Stimulated activated CD4-positive, alpha-beta T cell treated with anti-CD3 and anti-CD28 coated beads, Interleukin-15, amount 100 ng/mL, for 48 hours (primary cell): ENCODE data around the gene SSUH2.

Experiments
- DNase-seq, 2 donors: peaks; one replicate each; pipeline ENCODE4 v3.0.0-alpha.2; 2020; ENCODE audit warnings: low read depth in 2 of 2

SSUH2 gene

DNA sequence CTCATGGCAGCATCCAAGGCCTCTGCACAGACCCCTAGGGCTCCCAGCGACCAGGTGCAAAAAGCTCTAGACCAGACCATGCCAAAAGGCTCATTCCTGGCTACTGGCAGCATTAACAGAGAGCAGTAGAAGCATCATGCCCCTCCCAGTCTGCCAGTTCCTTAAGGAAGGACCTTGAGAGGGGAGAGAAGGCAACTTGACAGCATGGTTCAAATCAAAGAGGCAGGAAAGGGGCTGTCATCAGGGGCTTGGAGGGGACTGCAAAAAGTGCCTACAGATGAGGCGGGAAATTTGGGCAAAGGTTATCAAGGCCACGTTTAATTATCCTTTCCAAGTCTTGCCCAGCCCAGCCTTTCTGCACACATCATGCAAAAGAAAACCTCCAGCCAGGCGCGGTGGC, 64.7 kb downstream of the SSUH2 start:
- no peak for DNase-seq

DNA sequence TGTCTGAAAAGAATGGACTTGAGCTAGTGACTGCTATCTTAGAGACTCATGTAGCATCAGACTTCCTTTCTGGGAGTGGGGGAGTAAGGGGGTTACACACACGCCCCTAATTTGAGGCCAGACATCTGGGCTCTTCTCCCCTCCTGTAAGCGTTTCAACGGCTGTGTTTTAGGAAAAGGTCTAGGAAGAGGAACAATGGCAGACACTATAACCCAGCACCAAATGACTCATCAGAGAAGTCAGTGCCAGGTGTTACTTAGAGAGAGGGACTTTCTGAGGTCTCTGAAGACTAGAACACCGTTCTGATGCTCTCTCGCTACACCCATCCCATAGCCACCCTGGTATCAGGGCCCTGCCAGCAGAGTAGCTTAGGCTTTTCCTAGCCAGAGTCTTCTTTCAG, 65.5 kb downstream of the SSUH2 start:
- DNase-seq, result no peak

DNA sequence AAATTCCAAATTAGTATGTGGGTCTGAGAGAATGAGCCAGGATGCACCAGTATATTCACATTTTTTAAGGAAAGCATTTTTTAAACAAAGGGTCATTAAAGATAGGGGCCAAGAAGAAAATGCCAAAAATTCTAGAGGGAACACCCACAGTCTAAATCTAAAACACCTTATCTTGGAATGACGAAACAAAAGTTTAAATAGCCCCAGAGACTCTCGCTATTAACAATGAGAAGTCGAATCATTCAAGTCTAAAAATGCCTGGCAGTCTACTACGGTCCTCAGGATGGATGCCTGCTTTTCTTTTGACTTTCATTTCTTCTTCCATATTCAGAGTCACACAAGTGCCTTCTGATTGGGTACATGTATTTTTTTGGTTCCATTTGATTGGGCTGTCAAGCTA, 66.3 kb downstream of the SSUH2 start:
- DNase-seq, result no peak

DNA sequence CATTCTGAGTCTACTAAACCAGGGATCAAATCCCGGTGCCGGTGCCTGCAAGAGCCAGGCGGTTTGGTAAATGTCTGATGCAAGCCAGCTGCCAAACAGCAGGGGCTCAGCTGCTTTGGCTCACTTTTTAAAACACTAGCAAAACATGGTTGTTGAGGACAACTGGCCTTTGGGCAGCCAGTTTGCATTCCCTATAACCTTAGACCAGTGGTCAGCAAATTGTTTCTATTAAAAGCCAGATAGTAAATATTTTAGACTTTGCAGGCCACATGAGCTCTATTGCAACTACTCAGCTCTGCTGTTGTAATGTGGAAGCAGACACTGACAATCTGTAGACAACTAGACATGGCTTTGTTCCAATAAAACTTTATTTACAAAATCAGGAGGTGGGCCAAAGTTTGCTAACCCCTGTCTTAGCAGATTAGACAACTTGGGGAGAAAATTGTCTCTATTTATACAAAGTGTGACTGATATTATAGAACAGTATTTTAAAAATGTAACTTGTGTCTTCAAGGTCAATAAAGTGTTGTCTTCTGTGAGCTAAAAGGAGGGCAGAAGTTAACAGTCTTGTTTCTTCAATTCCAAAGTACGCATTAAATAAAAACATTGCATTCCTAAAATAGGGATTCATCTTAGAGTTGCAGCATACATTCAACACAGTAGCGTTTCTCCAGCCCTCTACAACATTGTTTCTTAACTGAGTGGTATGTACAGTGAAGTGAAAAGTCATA, 67.6 kb downstream of the SSUH2 start:
- DNase-seq, result no peak

DNA sequence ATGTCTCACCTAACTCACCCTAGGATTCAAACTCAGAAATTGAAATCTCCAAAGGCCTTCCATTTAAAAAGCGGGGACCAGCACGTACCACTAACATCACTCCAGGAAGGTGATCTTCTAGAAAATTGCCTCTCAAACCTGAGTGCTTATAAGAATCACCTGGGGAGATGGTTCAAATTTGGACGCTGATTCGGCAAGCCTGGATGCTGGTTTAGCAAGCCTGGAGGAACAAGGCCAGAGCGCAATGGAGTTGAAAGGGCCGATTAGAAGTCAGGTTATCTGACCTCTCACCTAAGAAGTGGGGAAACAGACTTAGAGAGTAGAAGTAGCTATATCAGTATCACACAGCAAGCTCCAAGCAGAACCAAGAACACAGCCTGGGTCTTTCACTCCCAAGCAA, 68.2 kb downstream of the SSUH2 start:
- DNase-seq, result no peak

DNA sequence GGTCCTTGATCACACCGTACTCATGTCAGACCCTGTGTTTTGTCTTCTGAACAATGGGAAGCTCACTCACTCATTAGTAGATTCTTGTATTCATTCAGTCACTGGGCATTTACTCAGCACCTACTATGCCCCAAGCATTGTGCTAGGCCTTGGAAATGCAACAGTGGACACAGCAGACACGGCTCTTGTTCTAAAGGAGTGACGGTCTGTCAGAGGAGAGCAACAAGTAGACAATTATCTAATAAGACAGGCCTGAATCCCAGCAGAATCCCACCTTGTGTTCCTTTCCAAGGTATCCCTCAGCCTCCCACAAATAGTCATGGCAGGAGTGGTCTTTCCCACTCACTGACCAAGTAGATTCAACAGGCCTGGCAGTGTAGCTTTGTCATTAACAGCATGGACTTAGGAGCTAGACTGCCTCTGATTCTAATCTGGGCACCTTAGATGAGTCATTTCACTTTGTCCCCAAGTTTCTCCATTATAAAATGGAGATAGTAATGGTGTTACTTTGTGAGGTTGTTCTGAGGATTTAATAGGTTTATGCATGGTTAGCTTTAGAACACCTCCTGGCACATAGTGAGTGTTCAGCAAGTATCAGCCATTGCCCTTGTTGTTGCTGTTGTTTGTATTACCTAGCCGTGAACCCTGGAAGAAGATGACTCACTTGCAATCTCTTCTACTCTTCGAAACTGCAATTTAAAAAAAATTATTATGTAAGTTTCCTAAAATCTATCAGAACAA, 69.1 kb downstream of the SSUH2 start:
- no peak for DNase-seq

DNA sequence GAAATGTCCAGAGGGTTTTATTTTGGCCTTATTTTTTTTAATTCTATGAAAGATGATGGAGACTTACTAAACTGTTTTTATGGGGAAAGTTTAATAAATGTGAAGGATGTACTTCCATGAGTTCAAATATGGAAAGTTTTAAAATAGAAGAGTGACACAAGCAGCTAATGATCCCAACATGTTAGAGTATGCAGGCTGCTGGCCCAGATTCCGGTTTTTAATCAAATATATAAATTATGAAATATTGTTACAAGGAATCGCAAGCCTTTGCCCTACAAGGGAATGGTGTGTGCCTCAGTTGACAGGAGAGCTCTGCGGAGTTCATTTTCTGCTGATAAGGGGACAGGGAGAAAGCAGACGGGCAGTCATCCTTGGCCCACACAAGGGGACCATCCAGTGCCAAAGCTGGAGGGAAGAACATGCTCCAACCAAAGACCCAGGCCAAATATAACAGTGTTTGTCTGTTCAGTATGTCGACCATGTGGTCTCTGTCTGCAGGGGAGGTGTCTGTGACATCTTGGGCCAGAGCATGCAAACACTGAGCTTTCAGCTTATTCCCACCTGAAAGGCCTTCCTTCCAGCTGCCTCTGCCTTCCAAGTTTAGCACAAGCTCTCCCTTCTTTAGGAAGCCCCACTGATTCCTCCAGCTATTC, 69.8 kb downstream of the SSUH2 start:
- DNase-seq, result no peak

DNA sequence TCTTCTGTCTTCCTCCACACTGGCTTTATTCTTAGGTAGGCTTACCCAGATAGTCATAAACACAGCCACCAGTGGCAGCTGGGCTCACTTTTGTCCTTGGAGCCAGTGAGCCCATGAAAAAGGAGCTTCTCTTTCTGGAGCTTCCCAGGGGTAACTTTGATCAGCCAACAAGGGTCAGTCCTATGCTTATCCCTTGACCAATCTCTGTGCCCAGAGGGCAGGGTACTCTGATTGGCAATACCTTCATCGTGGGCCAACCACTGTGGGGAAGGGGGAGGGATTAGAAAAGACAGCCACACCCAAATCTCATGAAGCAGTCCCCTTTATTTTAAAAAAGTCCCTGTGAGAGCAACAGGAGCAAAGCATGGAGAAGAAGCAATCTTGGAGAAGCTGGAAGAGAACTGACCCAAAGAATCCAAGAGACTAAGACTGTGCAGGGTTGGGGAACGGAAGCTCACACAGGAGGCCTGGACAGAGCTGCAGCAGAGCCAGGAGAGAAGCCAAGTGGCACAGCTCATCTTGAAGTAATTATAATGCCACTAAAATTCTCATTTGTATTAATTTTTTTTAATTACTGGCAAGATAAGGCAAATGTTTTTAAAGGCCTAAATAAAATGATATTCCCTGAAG, 70.4 kb downstream of the SSUH2 start:
- DNase-seq, result no peak

DNA sequence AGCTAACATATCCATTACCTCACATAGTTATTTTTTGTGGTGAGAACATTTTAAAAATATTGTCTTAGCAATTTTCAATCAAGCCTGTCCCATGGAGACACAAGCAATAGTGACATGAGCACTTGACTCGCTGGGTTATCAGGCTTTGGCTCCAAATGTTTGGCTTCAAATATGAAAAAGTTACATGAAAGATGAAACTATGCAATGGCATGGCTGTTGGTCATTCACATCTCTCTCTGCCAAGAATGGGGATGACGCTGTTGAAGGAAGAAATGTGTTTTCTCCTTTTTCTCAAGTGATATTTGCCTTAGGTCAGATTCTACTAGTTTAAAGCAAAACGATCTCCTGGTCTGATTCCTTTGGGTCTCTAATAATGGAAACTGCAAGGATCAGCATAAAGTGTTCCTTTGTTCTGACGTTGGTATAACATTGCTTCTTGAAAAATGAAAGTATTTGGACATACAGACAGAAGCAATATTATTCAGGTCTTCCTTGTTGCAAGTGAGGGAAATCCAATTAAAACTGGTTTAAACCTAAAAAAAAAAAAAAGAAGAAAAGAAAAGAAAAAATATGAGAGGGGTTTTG, 71.2 kb downstream of the SSUH2 start:
- no peak for DNase-seq

DNA sequence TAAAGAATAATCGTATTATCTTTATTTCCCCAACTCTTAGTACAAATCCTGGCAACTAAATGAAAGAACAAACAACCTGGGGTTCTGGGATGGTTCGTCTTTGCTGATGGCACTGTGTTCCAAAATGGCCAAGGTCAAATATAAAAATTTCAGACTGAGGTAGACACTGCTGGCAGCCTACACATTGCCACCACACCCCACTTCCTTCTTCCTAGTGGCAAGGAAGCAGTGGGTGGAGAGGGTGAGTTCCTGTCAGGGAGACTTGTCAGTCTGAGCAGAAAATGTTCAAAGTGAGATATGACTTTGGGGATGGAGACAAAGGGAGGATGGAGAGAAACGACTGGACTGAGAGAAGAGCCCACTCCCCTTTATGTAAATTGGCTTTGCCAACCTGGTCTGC, 73.3 kb downstream of the SSUH2 start:
- DNase-seq, result no peak
